ENCODE data around the gene MLXIP. TPM values are rescaled to one million over a fixed set of nuclear protein-coding genes. Genes with fewer than 3 reads are reported as not detected.

Gene MLXIP
- total and polyA plus RNA-seq, 9 of the 15 experiments (the other 6 are each of a cell fraction or from before 2014, with no cell fraction given): 2.2 to 66.3 (median 18.1) TPM

DNA sequence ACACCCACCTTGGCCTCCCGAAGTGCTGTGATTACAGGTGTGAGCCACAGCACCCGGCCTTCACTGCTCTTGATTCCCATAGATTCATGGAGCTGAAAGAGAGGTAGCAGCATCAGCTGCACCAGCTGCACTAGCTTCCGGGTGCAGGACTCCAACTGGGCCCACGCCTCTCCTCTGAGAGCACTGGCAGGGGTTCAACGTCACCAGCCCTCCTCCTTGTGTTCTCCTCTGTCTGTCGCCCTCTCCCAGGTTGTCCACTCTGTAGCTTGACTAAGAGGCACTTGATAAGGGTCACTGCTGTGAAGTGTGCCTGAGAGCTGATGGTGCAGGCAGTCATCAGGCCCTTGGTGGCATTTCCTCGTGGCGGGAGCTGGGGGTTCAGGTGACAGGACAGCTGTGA is 28.3 kb downstream of the MLXIP start:
- ChIA-PET POLR2A (interaction anchor here (0.5 to 3.7 kb wide), 8 partner anchors 9 to 304 kb away, joined by 3 to 25 read pairs (median 4); no protein-coding TSS in a partner anchor), CTCF (ENCODE audit: low intra/inter-chr PET ratio) (no interaction called here)
- 80% methylated on average over 8 of the region's 8 CpGs for WGBS (ENCODE audit: insufficient coverage, low coverage, missing lambda C conversion rate)
- no peak for DNase-seq (ENCODE audit: extremely low read depth in 1 of 4, low spot score in 3 of 4)
- intact Hi-C loops (cut with micrococcal nuclease): no loop called here
- Histone ChIP-seq H3K36me3 (ENCODE audit: control insufficient read depth, insufficient read depth, low read length) (peaks cover 43% of the 10 kb centered on the region; the same call in 2 of the 3 replicates), H3K9me1 (ENCODE audit: control insufficient read depth, insufficient read depth, low read length) (no peaks in the 10 kb centered on the region), H3K9me3 (replicated peaks; ENCODE audit: control insufficient read depth, insufficient read depth, low read depth, low read length) (0 out of 2 replicates have a peak, but pooled peaks cover 2% of the 10 kb centered on the region), H3K79me2 (ENCODE audit: control insufficient read depth, insufficient read depth, low read length) (peaks cover 97% of the 10 kb centered on the region), H3K27me3 (ENCODE audit: control insufficient read depth in 2 of 2, insufficient read depth in 2 of 2, low read length in 2 of 2) (no peaks in the 10 kb centered on the region), H3K4me1 (replicated peaks in 1 of 2; ENCODE audit: control insufficient read depth in 2 of 2, insufficient read depth in 2 of 2, low read length in 2 of 2) (peaks cover 22 to 23% of the 10 kb centered on the region in 2 experiments; a peak in 4 of 5 replicates), H3K4me3 (no peak overlapping the region), H4K20me1 (replicated peaks; ENCODE audit: control insufficient read depth, insufficient read depth, low read length) (peaks cover 27% of the 10 kb centered on the region), H3K9ac (ENCODE audit: insufficient read depth in 1 of 2, low read depth in 2 of 2, low read length in 2 of 2) (peak overlapping the region in 1 of 2 experiments; percentile 28; a peak in 1 of 4 replicates), H2AFZ (ENCODE audit: low read depth, low read length) (no peak overlapping the region), H3K4me2 (ENCODE audit: insufficient read depth, low read length) (no peak overlapping the region), H3K27ac (ENCODE audit: extremely low read depth, low read depth, low read length) (no peak overlapping the region)
- no TSS peak for BruUV-seq (replicated peaks)
- no peak for FAIRE-seq
- in situ Hi-C loops (cut with MboI): no loop called here
- ATAC-seq: no peak
- no peak for TF ChIP-seq ZNF668 (CRISPR knock-in tag; IDR thresholded peaks at IDR 0.05)
- no peak for TF ChIP-seq CBFA2T2 (conservative IDR thresholded peaks at IDR 0.05)
- TF ChIP-seq, protein P1, sequence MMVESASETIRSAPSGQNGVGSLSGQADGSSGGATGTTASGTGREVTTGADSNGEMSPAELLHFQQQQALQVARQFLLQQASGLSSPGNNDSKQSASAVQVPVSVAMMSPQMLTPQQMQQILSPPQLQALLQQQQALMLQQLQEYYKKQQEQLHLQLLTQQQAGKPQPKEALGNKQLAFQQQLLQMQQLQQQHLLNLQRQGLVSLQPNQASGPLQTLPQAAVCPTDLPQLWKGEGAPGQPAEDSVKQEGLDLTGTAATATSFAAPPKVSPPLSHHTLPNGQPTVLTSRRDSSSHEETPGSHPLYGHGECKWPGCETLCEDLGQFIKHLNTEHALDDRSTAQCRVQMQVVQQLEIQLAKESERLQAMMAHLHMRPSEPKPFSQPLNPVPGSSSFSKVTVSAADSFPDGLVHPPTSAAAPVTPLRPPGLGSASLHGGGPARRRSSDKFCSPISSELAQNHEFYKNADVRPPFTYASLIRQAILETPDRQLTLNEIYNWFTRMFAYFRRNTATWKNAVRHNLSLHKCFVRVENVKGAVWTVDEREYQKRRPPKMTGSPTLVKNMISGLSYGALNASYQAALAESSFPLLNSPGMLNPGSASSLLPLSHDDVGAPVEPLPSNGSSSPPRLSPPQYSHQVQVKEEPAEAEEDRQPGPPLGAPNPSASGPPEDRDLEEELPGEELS (CRISPR knock-in tag; IDR thresholded peaks at IDR 0.05; ENCODE audit: borderline replicate concordance): no peak
- no peak for TF ChIP-seq PHB (CRISPR knock-in tag; IDR thresholded peaks at IDR 0.05)
- TF ChIP-seq PCBP2 (IDR thresholded peaks at IDR 0.05; ENCODE audit: low read depth, low read length, poor library complexity, severe bottlenecking): no peak
- no peak for TF ChIP-seq YBX1 (IDR thresholded peaks at IDR 0.05)
- no peak for TF ChIP-seq HNRNPK (IDR thresholded peaks at IDR 0.05; ENCODE audit: low read depth, low read length, poor library complexity, severe bottlenecking)
- TF ChIP-seq CCAR2 (IDR thresholded peaks at IDR 0.05; ENCODE audit: low read depth, low read length): no peak
- TF ChIP-seq, protein P2, sequence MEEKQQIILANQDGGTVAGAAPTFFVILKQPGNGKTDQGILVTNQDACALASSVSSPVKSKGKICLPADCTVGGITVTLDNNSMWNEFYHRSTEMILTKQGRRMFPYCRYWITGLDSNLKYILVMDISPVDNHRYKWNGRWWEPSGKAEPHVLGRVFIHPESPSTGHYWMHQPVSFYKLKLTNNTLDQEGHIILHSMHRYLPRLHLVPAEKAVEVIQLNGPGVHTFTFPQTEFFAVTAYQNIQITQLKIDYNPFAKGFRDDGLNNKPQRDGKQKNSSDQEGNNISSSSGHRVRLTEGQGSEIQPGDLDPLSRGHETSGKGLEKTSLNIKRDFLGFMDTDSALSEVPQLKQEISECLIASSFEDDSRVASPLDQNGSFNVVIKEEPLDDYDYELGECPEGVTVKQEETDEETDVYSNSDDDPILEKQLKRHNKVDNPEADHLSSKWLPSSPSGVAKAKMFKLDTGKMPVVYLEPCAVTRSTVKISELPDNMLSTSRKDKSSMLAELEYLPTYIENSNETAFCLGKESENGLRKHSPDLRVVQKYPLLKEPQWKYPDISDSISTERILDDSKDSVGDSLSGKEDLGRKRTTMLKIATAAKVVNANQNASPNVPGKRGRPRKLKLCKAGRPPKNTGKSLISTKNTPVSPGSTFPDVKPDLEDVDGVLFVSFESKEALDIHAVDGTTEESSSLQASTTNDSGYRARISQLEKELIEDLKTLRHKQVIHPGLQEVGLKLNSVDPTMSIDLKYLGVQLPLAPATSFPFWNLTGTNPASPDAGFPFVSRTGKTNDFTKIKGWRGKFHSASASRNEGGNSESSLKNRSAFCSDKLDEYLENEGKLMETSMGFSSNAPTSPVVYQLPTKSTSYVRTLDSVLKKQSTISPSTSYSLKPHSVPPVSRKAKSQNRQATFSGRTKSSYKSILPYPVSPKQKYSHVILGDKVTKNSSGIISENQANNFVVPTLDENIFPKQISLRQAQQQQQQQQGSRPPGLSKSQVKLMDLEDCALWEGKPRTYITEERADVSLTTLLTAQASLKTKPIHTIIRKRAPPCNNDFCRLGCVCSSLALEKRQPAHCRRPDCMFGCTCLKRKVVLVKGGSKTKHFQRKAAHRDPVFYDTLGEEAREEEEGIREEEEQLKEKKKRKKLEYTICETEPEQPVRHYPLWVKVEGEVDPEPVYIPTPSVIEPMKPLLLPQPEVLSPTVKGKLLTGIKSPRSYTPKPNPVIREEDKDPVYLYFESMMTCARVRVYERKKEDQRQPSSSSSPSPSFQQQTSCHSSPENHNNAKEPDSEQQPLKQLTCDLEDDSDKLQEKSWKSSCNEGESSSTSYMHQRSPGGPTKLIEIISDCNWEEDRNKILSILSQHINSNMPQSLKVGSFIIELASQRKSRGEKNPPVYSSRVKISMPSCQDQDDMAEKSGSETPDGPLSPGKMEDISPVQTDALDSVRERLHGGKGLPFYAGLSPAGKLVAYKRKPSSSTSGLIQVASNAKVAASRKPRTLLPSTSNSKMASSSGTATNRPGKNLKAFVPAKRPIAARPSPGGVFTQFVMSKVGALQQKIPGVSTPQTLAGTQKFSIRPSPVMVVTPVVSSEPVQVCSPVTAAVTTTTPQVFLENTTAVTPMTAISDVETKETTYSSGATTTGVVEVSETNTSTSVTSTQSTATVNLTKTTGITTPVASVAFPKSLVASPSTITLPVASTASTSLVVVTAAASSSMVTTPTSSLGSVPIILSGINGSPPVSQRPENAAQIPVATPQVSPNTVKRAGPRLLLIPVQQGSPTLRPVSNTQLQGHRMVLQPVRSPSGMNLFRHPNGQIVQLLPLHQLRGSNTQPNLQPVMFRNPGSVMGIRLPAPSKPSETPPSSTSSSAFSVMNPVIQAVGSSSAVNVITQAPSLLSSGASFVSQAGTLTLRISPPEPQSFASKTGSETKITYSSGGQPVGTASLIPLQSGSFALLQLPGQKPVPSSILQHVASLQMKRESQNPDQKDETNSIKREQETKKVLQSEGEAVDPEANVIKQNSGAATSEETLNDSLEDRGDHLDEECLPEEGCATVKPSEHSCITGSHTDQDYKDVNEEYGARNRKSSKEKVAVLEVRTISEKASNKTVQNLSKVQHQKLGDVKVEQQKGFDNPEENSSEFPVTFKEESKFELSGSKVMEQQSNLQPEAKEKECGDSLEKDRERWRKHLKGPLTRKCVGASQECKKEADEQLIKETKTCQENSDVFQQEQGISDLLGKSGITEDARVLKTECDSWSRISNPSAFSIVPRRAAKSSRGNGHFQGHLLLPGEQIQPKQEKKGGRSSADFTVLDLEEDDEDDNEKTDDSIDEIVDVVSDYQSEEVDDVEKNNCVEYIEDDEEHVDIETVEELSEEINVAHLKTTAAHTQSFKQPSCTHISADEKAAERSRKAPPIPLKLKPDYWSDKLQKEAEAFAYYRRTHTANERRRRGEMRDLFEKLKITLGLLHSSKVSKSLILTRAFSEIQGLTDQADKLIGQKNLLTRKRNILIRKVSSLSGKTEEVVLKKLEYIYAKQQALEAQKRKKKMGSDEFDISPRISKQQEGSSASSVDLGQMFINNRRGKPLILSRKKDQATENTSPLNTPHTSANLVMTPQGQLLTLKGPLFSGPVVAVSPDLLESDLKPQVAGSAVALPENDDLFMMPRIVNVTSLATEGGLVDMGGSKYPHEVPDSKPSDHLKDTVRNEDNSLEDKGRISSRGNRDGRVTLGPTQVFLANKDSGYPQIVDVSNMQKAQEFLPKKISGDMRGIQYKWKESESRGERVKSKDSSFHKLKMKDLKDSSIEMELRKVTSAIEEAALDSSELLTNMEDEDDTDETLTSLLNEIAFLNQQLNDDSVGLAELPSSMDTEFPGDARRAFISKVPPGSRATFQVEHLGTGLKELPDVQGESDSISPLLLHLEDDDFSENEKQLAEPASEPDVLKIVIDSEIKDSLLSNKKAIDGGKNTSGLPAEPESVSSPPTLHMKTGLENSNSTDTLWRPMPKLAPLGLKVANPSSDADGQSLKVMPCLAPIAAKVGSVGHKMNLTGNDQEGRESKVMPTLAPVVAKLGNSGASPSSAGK (IDR thresholded peaks at IDR 0.05): no peak

Data from K562 (cell line).